ENCODE data around the gene MYL9.

Gene MYL9

GRCh38 chr20:36527331-36528125 is 13.8 kb upstream of the MYL9 start:
- no peak for FAIRE-seq

- FAIRE-seq, result no peak
Observed at GRCh38 chr20:36528176-36528874, 13.0 kb upstream of the MYL9 start.

- FAIRE-seq, result no peak
Observed at GRCh38 chr20:36528875-36529417, 12.4 kb upstream of the MYL9 start.

- no peak for FAIRE-seq
Observed at GRCh38 chr20:36532388-36532787, 8.9 kb upstream of the MYL9 start.

- FAIRE-seq, result no peak
Observed at GRCh38 chr20:36532822-36533221, 8.5 kb upstream of the MYL9 start.

- FAIRE-seq, result no peak
Observed at GRCh38 chr20:36538026-36538722, 3.1 kb upstream of the MYL9 start.

GRCh38 chr20:36540551-36541211 is 638 bp upstream of the MYL9 start:
- FAIRE-seq, result no peak

GRCh38 chr20:36541768-36542488 is 609 bp downstream of the MYL9 start:
- no peak for FAIRE-seq

- no peak for FAIRE-seq
Observed at GRCh38 chr20:36542516-36543183, 1.3 kb downstream of the MYL9 start.

- FAIRE-seq, result no peak
Observed at GRCh38 chr20:36543184-36544133, 2.1 kb downstream of the MYL9 start.

- FAIRE-seq, result no peak
Observed at GRCh38 chr20:36544134-36545018, 3.1 kb downstream of the MYL9 start.

GRCh38 chr20:36546111-36546736 is 4.9 kb downstream of the MYL9 start:
- FAIRE-seq, result no peak

GRCh38 chr20:36547186-36548005 is 6.1 kb downstream of the MYL9 start:
- FAIRE-seq, result no peak

GRCh38 chr20:36548006-36548315 is 6.6 kb downstream of the MYL9 start:
- no peak for FAIRE-seq

GRCh38 chr20:36548704-36549627 is 7.6 kb downstream of the MYL9 start:
- no peak for FAIRE-seq

- FAIRE-seq, result no peak
Observed at GRCh38 chr20:36549628-36549941, 8.3 kb downstream of the MYL9 start.

Measured in A204.1 (cell line).